Cardiac fibroblast (primary cell): ENCODE measurements around the gene HELZ.

Source experiments
- DNase-seq, 2 donors: peaks; one replicate each; pipeline versions ENCODE4 v3.0.0 to v3.0.0-alpha.2; 2010; ENCODE audit warnings: low read depth in 2 of 2
- H3K4me3 ChIP-seq, 2 donors: replicated peaks in 1 of 2; 1 replicate in 1 of 2; 2 replicates in 1 of 2; pipeline ENCODE4 v1.5.1; 2011; ENCODE audit warnings: low read depth in 2 of 2, low read length in 2 of 2, mild to moderate bottlenecking in 2 of 2, moderate library complexity in 1 of 2
- CTCF ChIP-seq: IDR thresholded peaks from one replicate; pipeline ENCODE4 v1.5.1; 2011; ENCODE audit warnings: low read depth, mild to moderate bottlenecking, low read length, inconsistent platforms

Gene HELZ

GRCh38 chr17:67040652-67041051 lies 204.3 kb downstream of the HELZ start:
- H3K4me3 ChIP-seq, result no peak overlapping the region

GRCh38 chr17:67038861-67039365 lies 206.1 kb downstream of the HELZ start:
- no peak overlapping the region for H3K4me3 ChIP-seq
- no peak for TF ChIP-seq CTCF
- DNase-seq, result no peak

More at GRCh38 chr17:67040652-67041051, 204.3 kb downstream of the HELZ start:
- no peak for TF ChIP-seq CTCF
- no peak for DNase-seq

- TF ChIP-seq CTCF, result no peak
- H3K4me3 ChIP-seq, result no peak overlapping the region
- no peak for DNase-seq
Observed at GRCh38 chr17:67035131-67036083, 209.6 kb downstream of the HELZ start.

GRCh38 chr17:67033613-67034012 lies 211.4 kb downstream of the HELZ start:
- H3K4me3 ChIP-seq, result no peak overlapping the region
- no peak for DNase-seq
- no peak for TF ChIP-seq CTCF

- no peak for TF ChIP-seq CTCF
Observed at GRCh38 chr17:67032985-67033384, 212.0 kb downstream of the HELZ start.

GRCh38 chr17:67032382-67032781 lies 212.6 kb downstream of the HELZ start:
- no peak overlapping the region for H3K4me3 ChIP-seq
- DNase-seq, result no peak
- TF ChIP-seq CTCF, result no peak

More at GRCh38 chr17:67032985-67033384, 212.0 kb downstream of the HELZ start:
- DNase-seq, result no peak
- H3K4me3 ChIP-seq, result no peak overlapping the region
